ENCODE data around the gene XKR3.
"Not testable (repeated sequence)": the region's sequence is repeated elsewhere in the genome, so short reads cannot be mapped to it uniquely, and the experiment has no call there.

Gene XKR3

DNA sequence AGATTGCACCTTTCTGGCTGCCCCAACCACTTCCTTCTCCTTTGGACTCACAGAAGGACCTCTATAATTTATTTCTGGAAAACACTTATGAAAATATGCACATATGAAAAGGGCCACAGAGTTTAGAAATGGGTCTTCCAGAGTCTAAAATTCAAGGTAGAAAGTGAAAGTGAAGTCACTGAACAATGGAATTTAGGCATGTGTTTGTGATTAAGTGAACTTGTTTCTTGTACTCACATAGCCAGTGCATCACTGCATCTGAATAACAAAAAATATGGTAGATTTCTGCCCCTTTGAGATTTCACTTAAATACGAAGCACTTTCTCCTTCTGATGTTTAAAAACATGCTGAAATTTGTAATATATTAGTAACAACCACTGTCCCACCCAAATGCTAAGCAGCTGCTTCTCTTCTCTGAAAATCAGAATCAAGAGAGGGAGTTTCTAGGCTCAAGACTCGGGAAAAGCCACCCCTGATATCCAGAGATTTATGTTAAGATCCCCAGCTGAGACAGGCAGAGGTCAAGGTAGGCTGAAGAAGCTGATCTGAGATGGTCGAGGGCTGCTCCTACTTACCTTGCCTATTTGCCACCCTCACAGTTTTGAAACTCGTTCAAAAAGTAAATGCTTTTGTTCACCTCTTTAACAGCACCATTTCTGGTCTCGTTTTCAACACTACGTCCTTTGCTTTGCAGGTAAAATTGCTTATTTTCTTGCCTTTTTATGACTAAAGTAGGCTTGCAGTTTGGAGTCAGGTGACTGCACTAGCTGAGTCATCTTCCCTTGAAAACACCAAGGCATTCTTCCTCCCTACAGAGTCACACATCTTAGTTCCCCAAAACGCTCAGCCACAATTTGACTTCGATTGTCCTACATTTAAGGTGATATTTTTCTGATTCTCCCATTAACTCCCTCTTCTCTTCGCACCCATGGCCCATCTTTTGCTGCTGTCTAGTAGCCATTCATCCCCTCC, at the start of gene XKR3:
TSS of gene XKR3 (minus strand) at position 696 of the 972 bp plus-strand sequence. CDS start 17,338 bp downstream, outside the sequence.
- FAIRE-seq: no peak

DNA sequence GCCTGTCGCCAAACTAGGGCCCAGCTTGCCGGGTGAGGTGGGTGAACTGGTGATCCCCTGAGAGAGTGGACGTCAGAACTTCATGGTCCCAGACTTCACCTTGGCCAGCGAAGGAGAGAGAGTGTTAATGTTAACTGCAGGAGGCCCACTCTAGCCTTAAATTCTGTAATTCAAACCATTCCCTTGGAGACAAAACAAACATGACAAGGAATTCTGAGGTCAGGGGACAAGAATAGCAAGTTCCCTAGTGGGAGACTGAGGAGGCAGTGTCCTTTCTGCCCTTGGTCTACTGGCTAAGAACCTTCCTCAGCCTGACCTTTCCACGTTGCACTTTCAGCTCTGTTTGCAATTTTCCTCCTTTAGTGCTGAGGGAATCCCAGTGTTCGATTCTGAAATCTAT, 44.4 kb upstream of the XKR3 start:
- FAIRE-seq: not testable (repeated sequence)

DNA sequence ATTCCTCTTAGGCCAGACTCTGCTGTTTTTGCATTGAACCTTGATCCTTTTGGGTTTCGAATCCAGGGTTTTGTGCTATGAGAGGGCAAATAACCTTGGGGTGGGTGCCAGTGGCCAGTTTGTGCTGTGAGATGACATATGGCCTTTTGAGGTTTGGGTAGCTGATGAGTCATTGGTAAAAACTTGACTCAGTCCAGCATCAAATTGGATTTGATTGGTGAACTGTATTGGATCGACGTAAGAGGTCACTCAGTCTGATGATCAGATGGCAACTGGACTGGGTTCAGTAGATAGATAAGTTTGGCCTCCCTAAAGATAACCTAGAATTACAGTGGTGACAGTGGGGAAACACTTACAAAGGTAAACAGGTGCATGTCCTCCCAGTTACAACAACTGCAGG, 41.0 kb upstream of the XKR3 start:
- no peak for FAIRE-seq

DNA sequence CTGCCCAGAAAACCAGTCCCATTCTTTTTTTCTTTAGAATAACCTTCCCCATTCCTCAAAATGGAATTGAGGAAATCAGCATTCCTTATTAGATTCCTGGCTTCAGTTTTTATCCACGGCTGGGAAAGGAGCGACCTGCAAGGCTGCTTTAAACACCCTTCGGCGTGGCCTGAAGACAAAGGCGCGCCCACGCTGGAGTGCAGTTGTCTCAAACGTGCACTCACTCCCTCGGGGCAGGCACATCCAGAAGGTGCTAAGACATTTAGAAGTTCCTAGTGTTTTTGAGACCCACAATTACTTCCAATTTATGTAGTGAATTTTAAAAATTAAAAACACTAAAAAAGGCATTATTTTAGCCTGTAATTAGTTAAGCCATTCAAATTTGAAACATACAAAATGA, 31.6 kb upstream of the XKR3 start:
- not testable (repeated sequence) for FAIRE-seq

DNA sequence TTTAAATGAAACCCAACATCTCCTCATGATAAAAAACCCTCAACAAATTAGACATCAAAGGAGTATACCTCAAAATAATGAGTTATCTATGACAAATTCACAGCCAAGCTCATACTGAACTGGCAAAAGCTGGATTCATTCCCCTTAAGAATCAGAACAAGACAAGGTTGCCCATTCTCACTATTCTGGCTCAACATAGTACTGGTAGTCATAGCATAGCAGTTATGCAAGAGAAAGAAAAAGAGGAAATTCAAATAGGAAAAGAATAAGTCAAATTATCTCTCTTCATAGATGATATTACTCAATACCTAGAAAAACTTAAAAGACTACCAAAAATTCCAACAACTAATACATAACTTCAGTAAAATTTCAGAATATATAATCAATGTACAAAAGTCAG, 29.4 kb upstream of the XKR3 start:
- no peak for FAIRE-seq

DNA sequence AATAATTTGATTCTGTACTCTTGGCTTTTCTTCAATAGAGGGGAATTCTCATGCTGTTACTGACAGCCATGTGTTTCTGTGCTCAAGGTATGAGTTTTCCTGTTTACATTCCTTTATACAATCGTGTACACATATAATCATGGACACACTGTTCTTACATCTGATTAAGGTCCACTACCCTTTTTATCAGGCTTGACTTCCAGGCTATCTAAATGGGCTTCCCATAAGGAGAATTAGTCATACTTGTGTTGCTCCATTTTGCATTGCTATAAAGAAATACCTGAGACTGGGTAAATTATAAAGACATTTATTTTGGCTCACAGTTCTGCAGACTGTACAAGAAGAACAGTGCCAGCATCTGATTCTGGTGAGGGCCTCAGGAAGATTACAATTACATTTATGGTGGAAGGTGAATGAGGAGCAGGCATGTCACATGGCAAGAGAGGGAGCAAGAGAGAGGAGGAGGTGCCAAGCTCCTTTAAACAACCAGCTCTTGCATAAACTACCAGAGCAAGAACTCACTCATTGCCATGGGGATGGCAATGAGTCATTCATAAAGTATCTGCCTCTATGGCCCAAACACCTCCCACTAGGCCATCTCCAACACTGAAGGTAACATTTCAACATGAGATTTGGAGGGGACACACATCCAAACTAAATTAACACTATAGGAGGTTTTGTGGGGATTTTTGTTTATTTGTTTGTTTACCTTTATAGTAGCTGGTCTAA, 26.2 kb upstream of the XKR3 start:
- not testable (repeated sequence) for FAIRE-seq

DNA sequence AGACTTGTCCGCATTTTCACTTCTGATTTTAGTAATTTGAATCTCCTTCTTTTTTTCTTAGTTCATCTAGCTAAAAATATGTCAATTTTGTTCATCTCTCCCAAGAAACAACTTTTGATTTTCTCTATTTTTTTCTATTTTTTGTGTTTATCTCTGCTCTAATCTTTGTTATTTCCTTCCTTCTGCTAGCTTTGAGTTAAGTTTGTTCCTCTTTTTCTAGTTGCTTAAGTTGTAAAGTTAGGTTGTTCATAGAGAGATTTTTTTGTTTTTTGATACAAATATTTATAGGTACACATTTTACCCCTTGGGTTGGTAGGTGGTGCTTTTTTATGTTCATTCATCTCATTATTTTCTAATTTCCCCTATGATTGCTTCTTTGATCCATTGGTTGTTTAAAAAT, 22.1 kb upstream of the XKR3 start:
- FAIRE-seq: no peak

DNA sequence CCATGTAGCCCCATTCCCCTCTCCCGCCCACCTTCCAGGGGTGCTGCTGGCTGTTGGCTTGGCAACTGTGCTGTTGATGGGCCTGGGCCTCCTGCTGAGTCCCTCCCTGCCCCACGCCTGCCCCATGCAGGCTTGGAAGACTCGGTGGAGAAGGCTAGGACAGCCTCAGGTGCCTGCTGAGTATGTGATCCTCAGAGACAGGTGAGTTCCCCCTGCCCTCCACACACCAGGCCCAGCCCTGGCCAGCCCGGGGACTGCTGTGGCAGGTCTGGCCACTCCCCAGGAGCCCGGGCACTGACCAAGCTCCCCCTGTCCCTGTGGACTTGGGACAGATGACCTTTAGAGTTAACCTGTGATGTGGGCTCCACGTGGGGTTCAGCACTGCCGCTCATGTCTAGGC, 20.7 kb upstream of the XKR3 start:
- no peak for FAIRE-seq

DNA sequence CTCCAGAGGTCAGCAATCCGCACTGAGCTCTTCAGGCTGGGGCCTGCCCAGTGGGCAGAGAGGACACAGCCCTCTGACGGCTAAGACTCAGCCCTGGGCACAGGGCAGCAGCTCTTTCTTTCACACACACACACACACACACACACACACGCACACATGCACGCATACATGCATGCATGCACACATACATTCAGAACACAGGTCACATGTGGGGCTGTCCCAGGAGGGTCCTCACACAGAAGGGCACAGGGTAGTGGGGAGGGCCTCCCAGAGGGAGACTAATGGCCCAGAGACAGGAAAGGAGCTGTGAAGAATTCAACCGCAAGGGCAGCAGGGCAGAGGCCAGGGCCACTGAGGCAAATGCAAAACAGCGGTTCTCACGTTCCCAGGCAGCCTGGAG, 20.3 kb upstream of the XKR3 start:
- FAIRE-seq: no peak

DNA sequence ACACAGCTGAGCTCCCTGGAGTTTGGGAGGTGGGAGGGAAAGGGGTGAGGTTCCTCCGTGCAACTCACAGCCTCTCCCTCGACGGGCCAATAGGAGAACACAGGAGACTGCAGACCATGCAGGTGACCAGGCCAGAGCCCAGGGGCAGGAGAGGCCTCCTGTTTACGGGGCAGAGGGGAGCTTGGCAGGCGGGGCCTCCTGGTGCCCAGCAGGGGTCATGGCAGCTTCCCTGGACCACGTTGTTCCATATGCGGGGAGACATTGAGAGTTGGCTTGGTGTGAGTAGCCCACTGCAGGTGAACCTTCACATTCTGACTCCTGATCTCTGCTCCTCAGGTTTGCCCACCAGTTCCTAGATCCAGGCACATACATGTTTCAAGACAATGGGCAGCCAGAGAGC, 19.3 kb upstream of the XKR3 start:
- FAIRE-seq: no peak

DNA sequence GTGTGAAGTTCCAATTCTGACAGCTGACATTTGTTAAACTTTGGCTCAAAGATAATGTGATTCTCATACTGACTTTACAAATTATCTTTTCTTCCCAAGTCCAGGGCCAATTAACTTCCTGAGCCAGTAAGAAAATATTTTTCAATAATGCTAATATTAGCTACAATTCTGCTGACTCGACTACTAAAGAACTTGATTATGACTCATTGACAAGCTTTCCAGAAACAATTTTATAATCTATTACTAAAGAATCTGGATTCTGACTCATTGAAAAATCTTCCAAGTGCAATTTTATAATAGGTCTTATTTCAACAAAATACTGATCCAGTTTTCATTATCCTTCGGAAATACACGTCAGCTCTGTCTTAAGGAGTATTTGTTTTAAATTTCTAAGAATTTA, 12.9 kb upstream of the XKR3 start:
- FAIRE-seq: no peak

DNA sequence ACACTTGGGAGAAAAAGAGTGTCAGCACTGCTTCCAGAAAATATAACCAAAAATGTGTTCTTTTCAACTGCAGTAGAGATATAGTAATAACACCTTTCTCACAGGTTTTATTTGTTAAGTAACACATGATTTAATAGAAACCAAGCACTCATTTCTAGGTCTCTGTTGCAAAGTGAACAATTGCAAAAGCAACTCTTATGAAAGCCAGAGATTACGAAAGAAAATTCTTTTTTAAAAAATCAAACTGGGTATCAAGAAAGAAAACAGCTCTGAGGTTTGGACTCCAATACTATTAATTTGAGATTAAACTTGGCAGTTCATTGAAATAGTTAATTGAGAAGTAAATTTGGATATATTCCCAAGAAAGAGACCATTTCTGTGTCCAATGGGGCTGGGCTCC, 9.8 kb upstream of the XKR3 start:
- FAIRE-seq: no peak

DNA sequence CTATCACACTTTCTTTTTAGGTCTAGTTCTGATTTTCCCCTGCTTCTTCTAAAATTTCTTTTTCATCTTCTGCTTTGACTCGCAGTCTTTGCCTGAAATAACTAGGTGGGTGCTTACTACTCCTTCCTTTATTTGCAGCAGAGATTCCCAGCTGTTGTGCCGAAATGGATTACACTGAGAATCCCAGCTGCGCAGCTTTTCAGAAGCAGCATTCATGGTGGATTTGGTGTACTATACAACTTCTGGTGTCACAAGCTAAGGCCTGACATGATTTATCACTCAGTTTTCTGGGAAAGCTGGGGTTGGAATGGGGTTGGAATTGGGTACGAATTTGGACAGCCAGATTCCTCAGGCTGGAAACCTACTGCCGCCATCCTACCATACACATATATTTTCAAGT, 6.0 kb upstream of the XKR3 start:
- FAIRE-seq: no peak

DNA sequence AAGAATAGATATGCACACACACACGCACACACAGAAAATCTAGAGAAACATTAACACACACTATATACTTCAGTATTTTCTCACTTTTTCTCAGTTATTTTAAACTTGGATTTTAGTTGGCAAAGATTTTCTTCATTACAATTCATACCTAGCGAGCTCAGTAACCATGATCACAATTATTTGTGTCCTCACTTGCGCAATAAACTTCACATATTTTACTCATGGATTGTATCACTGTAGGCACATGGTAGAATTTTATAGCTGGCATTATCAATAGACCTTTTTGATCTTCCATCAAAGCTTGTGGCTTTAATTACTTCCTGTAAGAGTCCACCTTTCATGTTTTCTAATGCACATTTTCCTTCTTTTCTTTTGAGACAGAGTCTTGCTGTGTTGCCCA, 4.8 kb upstream of the XKR3 start:
- FAIRE-seq: no peak

DNA sequence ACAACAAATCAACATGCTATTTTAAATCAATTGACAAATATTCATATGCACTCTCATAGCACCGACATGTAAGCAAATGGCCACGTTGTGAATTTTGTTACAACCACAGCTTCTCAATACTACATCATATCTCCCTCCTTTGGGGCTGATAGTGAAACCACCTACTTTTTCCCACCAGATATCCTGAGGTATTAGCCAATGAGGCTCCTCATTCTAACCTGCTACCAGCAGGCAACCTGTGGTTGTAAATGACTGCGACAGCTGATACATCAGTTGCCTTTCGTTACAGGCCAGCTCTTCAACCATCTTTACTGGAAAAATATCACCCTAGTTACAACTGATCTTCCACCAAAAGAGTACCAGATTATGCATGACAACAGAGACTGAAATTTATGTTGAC, 3.7 kb upstream of the XKR3 start:
- no peak for FAIRE-seq

DNA sequence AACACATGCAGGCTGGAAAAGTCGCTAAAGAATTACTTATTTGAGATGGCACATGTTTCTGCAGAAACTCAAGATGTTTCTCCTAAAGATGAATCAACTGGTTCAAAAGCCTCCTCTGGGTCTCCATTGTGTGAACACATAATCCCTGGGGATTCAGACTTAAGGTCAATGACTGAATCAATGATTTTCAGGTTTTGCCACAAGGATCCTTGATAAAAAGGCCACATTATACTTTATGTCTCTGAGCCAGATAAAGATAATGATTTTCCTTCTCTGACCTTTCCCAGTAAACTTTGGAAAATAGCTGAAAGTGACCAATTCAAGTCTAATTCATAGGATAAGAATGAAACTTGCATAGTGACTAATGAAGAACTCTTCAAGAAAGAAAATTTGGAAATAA, 2.3 kb upstream of the XKR3 start:
- FAIRE-seq: no peak

DNA sequence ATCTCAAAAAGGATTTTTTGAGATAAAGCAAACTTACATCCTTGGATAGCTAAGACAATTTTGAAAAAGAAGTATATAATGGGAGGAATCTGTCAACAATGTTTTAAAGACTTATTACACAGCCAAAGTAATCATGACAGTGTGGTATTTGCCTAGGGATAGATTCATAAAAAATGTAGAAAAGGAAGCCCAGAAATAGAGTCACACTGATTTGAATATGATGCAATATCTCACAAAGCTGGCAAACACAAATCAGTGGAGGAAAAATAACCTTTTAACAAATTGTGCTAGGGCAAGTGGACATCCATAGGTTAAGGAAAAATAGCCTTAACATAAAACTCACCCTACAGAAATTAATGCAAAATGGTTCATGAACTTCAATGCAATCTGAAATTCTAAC, 6.0 kb downstream of the XKR3 start:
- FAIRE-seq: no peak

DNA sequence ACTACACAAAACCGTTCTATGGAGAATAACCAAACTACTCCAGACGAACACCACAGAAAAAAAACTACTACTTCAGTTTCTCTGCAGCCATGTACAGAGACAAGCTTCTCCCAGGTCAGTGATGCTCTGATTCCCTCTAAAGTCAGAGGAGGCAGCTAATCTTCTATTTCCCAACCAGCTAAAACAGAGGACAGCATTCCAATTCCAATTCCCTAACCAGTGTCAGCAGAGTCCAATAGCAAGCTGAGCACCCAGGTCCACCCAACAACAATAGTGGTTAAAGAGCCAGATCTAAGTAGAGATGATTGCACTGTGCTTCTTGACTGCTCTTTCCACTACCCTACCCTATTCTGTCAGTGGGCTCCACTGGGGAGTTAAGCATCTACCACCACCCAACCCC, 6.7 kb downstream of the XKR3 start:
- no peak for FAIRE-seq

DNA sequence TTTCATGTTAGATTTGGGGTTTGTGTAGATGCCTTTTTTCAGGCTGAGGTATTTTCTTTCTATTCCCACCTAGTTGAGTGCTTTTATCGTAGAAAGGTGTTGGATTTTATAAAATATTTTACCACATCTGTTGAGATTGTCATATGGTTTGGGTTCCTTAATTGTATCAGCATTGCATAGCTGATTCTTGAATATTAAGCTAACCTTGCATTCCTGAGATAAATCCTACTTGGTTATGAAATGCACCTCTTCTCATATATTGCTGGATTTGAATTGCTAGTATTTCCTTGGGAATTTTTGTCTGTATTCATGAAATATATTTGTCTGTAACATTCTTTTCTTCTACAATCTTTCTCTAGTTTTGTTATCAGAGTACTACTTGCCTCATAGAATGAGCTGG, 10.1 kb downstream of the XKR3 start:
- no peak for FAIRE-seq

DNA sequence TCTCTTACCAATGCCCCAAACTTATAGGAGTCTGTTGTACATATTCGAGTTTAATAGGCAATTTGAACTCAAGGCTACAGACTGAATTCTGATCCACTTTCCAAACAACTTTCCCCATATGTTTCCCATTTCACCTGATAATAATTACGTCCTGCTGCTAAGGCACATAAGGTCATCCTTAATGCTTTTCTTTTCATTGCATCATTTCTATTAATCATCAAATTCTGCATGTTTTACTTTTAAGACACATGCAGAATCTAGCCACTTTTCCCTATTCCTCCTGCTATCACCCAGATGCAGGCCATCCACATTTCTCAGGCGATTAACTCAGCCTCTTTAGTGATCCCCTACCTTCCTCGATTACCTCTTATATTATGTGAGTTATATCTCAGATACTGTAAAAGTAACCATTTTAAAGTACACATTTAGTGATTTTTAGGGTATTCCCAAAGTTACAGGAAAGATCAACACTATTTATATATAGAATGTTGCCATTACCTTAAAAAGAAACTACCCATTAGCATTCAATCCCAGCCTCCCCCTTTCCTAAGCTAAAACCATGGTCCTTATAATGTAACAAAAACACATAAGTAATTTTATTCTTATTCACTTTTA, 14.9 kb downstream of the XKR3 start:
- FAIRE-seq: no peak

DNA sequence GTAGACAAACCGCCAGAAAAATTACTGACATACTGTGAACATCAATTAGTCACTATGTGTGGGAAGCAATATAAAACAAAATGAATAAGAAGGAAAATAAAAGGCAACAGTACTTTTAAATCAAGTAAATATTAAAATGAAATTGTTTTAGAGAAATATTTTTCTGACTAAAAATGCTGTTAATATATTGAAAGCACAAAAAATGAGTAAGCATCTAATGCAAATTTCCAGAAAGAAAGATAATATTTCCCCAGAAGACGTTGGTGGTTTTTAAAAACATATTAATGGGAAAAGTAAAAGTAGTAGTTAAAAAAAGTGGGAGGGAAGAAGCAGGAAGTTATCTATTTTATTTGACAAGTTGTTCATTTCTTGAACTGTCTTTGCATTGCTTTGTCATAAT, 16.5 kb downstream of the XKR3 start:
- FAIRE-seq: no peak

DNA sequence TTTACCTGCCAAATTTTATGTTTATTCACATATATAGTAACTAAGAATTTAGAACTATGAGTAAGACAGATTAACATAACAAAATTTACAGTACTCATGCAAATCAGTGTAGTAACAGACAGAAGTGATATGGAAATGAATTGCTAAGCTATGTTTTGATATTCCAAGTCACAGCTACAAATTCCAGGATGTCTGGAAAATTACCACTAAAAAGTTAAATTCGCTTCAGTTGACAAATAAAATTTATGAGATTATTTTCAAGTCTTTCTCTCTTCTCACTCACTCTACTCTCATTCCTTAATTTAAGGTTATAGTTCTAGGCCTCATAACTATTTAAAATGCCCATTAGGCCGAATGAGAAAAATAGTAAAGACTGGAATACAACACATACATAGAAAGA, 18.1 kb downstream of the XKR3 start:
- FAIRE-seq: no peak

DNA sequence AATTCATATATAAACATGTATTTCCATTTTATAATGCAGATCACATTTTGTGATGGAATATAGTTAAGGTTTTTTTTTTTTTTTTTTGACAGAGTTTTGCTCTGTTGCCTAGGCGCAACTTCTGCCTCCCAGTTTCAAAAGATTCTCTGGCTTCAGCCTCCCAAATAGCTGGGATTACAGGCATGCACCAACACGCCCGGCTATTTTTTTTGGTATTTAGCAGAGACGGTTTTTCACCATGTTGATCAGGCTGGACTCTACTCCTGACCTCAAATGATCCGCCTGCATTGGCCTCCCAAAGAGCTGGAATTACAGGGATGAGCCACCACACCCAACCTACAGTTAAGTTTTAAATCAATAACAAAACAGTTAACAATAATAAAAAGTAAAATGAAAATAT, 18.8 kb downstream of the XKR3 start:
- FAIRE-seq: no peak

DNA sequence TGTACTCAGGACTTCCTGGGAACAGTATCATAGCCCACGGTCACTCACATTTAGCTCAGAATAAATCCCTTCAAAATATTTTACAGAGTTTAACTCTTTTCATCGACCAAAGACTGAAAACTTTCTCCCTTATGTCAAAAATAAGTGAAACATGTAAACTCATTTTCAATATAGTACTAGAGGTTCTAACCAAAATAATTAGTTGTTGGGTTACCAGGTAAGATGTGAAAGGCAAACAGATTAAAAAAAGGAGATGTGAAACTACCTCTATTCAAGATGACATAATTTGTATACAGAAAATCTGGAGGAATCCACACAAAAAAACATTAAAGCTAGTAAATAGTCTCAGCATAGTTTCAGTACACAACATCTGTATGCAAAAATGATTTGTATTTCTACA, 20.3 kb downstream of the XKR3 start:
- FAIRE-seq: no peak
